ENCODE results near the gene EIF2D.

Gene EIF2D

GRCh38 chr1:206635978-206636345, 23.7 kb upstream of the EIF2D start:
- peak overlapping the region; percentile 79 for H3K4me2 ChIP-seq (ENCODE audit: low read depth, low read length, poor library complexity, severe bottlenecking)
- H3K79me2 ChIP-seq (ENCODE audit: insufficient read depth, low read length): no peaks in the 10 kb centered on the region
- H3F3A ChIP-seq (ENCODE audit: insufficient read depth): peaks cover 28% of the 10 kb centered on the region
- H3K9me2 ChIP-seq (replicated peaks; ENCODE audit: insufficient read depth, low read length): no peaks in the 10 kb centered on the region
- H3K4me3 ChIP-seq (ENCODE audit: insufficient read depth, low read length, poor library complexity, severe bottlenecking): peak overlapping the region; percentile 59
- no peaks in the 10 kb centered on the region for H3K27me3 ChIP-seq (ENCODE audit: low read length)
- no peak overlapping the region for H3K27ac ChIP-seq (ENCODE audit: low read depth, low read length)
- no peak for TF ChIP-seq EZH2phosphoT487 (conservative IDR thresholded peaks at IDR 0.05; ENCODE audit: low read length)
- TF ChIP-seq CTCF (IDR thresholded peaks at IDR 0.05; ENCODE audit: insufficient read depth, low read length, poor library complexity, severe bottlenecking): no peak
- no peaks in the 10 kb centered on the region for H3K9me3 ChIP-seq (ENCODE audit: insufficient read depth, low read length)
- peak overlapping the region; percentile 90 for H2AFZ ChIP-seq (ENCODE audit: low read depth, low read length, severe bottlenecking)
- H3K36me3 ChIP-seq (ENCODE audit: low read length): no peaks in the 10 kb centered on the region
- H4K20me1 ChIP-seq (ENCODE audit: low read depth, low read length): no peaks in the 10 kb centered on the region
- peak overlapping the region; percentile 57 for H3K9ac ChIP-seq (ENCODE audit: low read length)

GRCh38 chr1:206635080-206635977, 23.1 kb upstream of the EIF2D start, which contains the start of gene DYRK3:
Gene DYRK3 (plus strand): TSS chr1:206635536. CDS start chr1:206635704, 168 bp downstream.
- Histone ChIP-seq H2AFZ (ENCODE audit: low read depth, low read length, severe bottlenecking) (peak within 1 kb of the TSS; percentile 90), H3F3A (ENCODE audit: insufficient read depth) (peaks cover 28% of the 10 kb centered on the region), H3K79me2 (ENCODE audit: insufficient read depth, low read length) (no peaks in the 10 kb centered on the region), H3K4me2 (ENCODE audit: low read depth, low read length, poor library complexity, severe bottlenecking) (peak within 1 kb of the TSS; percentile 79), H3K36me3 (ENCODE audit: low read length) (no peaks in the 10 kb centered on the region), H3K9ac (ENCODE audit: low read length) (peak within 1 kb of the TSS; percentile 57), H3K27me3 (ENCODE audit: low read length) (no peaks in the 10 kb centered on the region), H4K20me1 (ENCODE audit: low read depth, low read length) (no peaks in the 10 kb centered on the region), H3K9me3 (ENCODE audit: insufficient read depth, low read length) (no peaks in the 10 kb centered on the region), H3K27ac (ENCODE audit: low read depth, low read length) (peak within 1 kb of the TSS; percentile 20), H3K4me3 (ENCODE audit: insufficient read depth, low read length, poor library complexity, severe bottlenecking) (peak within 1 kb of the TSS; percentile 59), H3K9me2 (replicated peaks; ENCODE audit: insufficient read depth, low read length) (no peaks in the 10 kb centered on the region)
- TF ChIP-seq CTCF (IDR thresholded peaks at IDR 0.05; ENCODE audit: insufficient read depth, low read length, poor library complexity, severe bottlenecking) (no peak), EZH2phosphoT487 (conservative IDR thresholded peaks at IDR 0.05; ENCODE audit: low read length) (no peak)

GRCh38 chr1:206634365-206635079, 22.3 kb upstream of the EIF2D start:
- H3K9ac ChIP-seq (ENCODE audit: low read length): peak overlapping the region; percentile 57
- no peak for TF ChIP-seq EZH2phosphoT487 (conservative IDR thresholded peaks at IDR 0.05; ENCODE audit: low read length)
- TF ChIP-seq CTCF (IDR thresholded peaks at IDR 0.05; ENCODE audit: insufficient read depth, low read length, poor library complexity, severe bottlenecking): peak; percentile 93
- H2AFZ ChIP-seq (ENCODE audit: low read depth, low read length, severe bottlenecking): peak overlapping the region; percentile 90
- H3K79me2 ChIP-seq (ENCODE audit: insufficient read depth, low read length): no peaks in the 10 kb centered on the region
- no peaks in the 10 kb centered on the region for H3K9me2 ChIP-seq (replicated peaks; ENCODE audit: insufficient read depth, low read length)
- H3K4me3 ChIP-seq (ENCODE audit: insufficient read depth, low read length, poor library complexity, severe bottlenecking): peak overlapping the region; percentile 59
- H3K27me3 ChIP-seq (ENCODE audit: low read length): no peaks in the 10 kb centered on the region
- peaks cover 28% of the 10 kb centered on the region for H3F3A ChIP-seq (ENCODE audit: insufficient read depth)
- H4K20me1 ChIP-seq (ENCODE audit: low read depth, low read length): no peaks in the 10 kb centered on the region
- H3K36me3 ChIP-seq (ENCODE audit: low read length): no peaks in the 10 kb centered on the region
- peak overlapping the region; percentile 20 for H3K27ac ChIP-seq (ENCODE audit: low read depth, low read length)
- no peaks in the 10 kb centered on the region for H3K9me3 ChIP-seq (ENCODE audit: insufficient read depth, low read length)
- peak overlapping the region; percentile 79 for H3K4me2 ChIP-seq (ENCODE audit: low read depth, low read length, poor library complexity, severe bottlenecking)

All from SU-DHL-6 (cell line).